GM06990 (cell line): Measurements from ENCODE around the gene PMEPA1.

Source experiments
- DNase-seq: peaks from one replicate; pipeline ENCODE4 v3.0.0-alpha.2; 2011; ENCODE audit not compliant: insufficient read length; ENCODE audit errors: extremely low read depth
- H3K27me3 ChIP-seq: replicated peaks from 2 replicates; pipeline ENCODE4 v1.6.0; 2011; ENCODE audit warnings: low read length; ENCODE audit not compliant: control insufficient read depth, insufficient read depth
- H3K36me3 ChIP-seq: 2 replicates; pipeline ENCODE4 v1.5.1; 2011; ENCODE audit warnings: low read length; ENCODE audit not compliant: control insufficient read depth, insufficient read depth
- H3K4me3 ChIP-seq: replicated peaks from 2 replicates; pipeline ENCODE4 v1.5.1; 2011; ENCODE audit warnings: low read depth, mild to moderate bottlenecking, control low read depth, low read length
- CTCF ChIP-seq: IDR thresholded peaks from 2 replicates; pipeline ENCODE4 v1.5.1; 2011; ENCODE audit warnings: low read length, control low read depth, mild to moderate bottlenecking, inconsistent platforms; ENCODE audit not compliant: insufficient read depth, poor library complexity, severe bottlenecking

PMEPA1 gene

GRCh38 chr20:57736738-57737347 is 27.0 kb upstream of the PMEPA1 start:
- H3K4me3 ChIP-seq: no peak overlapping the region
- TF ChIP-seq CTCF: no peak
- H3K36me3 ChIP-seq: no peaks in the 10 kb centered on the region
- H3K27me3 ChIP-seq: no peaks in the 10 kb centered on the region
- no peak for DNase-seq

GRCh38 chr20:57735831-57736737 is 26.3 kb upstream of the PMEPA1 start:
- Histone ChIP-seq H3K27me3 (no peaks in the 10 kb centered on the region), H3K36me3 (no peaks in the 10 kb centered on the region), H3K4me3 (no peak overlapping the region)
- TF ChIP-seq CTCF: no peak
- no peak for DNase-seq

- no peak for TF ChIP-seq CTCF
- H3K4me3 ChIP-seq: no peak overlapping the region
- DNase-seq: no peak
Observed at GRCh38 chr20:57734754-57735153, 24.9 kb upstream of the PMEPA1 start.

GRCh38 chr20:57732226-57732625 is 22.4 kb upstream of the PMEPA1 start:
- H3K27me3 ChIP-seq: no peaks in the 10 kb centered on the region; the same call in none of the 2 replicates
- TF ChIP-seq CTCF: no peak
- no peak for DNase-seq
- H3K36me3 ChIP-seq: no peaks in the 10 kb centered on the region
- no peak overlapping the region for H3K4me3 ChIP-seq

More at GRCh38 chr20:57734754-57735153, 24.9 kb upstream of the PMEPA1 start:
- H3K27me3 ChIP-seq: no peaks in the 10 kb centered on the region; the same call in 1 of the 2 replicates
- H3K36me3 ChIP-seq: no peaks in the 10 kb centered on the region

GRCh38 chr20:57728762-57729161 is 18.9 kb upstream of the PMEPA1 start:
- Histone ChIP-seq H3K27me3 (peaks cover 3% of the 10 kb centered on the region), H3K36me3 (no peaks in the 10 kb centered on the region), H3K4me3 (no peak overlapping the region)
- no peak for DNase-seq
- TF ChIP-seq CTCF: no peak
